ENCODE data around the gene TPT1. TPM values are rescaled to one million over a fixed set of nuclear protein-coding genes. Genes with fewer than 3 reads are reported as not detected.

The TPT1 gene
- total and polyA plus RNA-seq, 9 of the 15 experiments (the other 6 are each of a cell fraction or from before 2014, with no cell fraction given), result 602 to 2,508 (median 1,784) TPM

GRCh38 chr13:45316996-45317395 lies 24.0 kb downstream of the TPT1 start:
- CTCF ChIA-PET (ENCODE audit: low intra/inter-chr PET ratio), result no interaction called here
- Histone ChIP-seq H3K27me3 (ENCODE audit: control insufficient read depth in 2 of 2, insufficient read depth in 2 of 2, low read length in 2 of 2) (no peaks in the 10 kb centered on the region), H3K9ac (ENCODE audit: insufficient read depth in 1 of 2, low read depth in 2 of 2, low read length in 2 of 2) (no peak overlapping the region), H3K27ac (ENCODE audit: extremely low read depth, low read depth, low read length) (no peak overlapping the region), H3K4me2 (ENCODE audit: insufficient read depth, low read length) (no peak overlapping the region), H3K9me1 (ENCODE audit: control insufficient read depth, insufficient read depth, low read length) (no peaks in the 10 kb centered on the region), H3K4me3 (no peak overlapping the region), H3K4me1 (replicated peaks in 1 of 2; ENCODE audit: control insufficient read depth in 2 of 2, insufficient read depth in 2 of 2, low read length in 2 of 2) (peaks cover 3 to 5% of the 10 kb centered on the region in 2 experiments; a peak in 2 of 5 replicates), H3K36me3 (ENCODE audit: control insufficient read depth, insufficient read depth, low read length) (no peaks in the 10 kb centered on the region), H3K9me3 (replicated peaks; ENCODE audit: control insufficient read depth, insufficient read depth, low read depth, low read length) (no peaks in the 10 kb centered on the region), H4K20me1 (replicated peaks; ENCODE audit: control insufficient read depth, insufficient read depth, low read length) (no peaks in the 10 kb centered on the region), H2AFZ (ENCODE audit: low read depth, low read length) (peak overlapping the region; percentile 55; the same call in 1 of the 2 replicates), H3K79me2 (ENCODE audit: control insufficient read depth, insufficient read depth, low read length) (no peaks in the 10 kb centered on the region)
- POLR2A ChIA-PET, result interaction anchor here (1.0 kb wide), 1 partner anchor 15 kb away, joined by 4 read pairs; no protein-coding TSS in a partner anchor
- no peak for DNase-seq (ENCODE audit: extremely low read depth in 1 of 4, low spot score in 3 of 4)
- in situ Hi-C loops (cut with MboI) (no loop called here), intact Hi-C loops (cut with micrococcal nuclease) (no loop called here)
- 30% methylated on average over 5 of the region's 5 CpGs for WGBS (ENCODE audit: insufficient coverage, low coverage, missing lambda C conversion rate)
- no peak for ATAC-seq
- BruUV-seq (replicated peaks), result no TSS peak
- FAIRE-seq, result no peak
- TF ChIP-seq NKRF (IDR thresholded peaks at IDR 0.05; ENCODE audit: borderline replicate concordance), result no peak
- no peak for TF ChIP-seq RBM15 (IDR thresholded peaks at IDR 0.05; ENCODE audit: insufficient read depth, low read length)
- TF ChIP-seq HMG20B (CRISPR knock-in tag; IDR thresholded peaks at IDR 0.05), result no peak
- TF ChIP-seq MECOM (CRISPR knock-in tag; IDR thresholded peaks at IDR 0.05), result peak; percentile 73; the same call in 1 of the 2 replicates
- TF ChIP-seq HDAC8 (tag; IDR thresholded peaks at IDR 0.05), result 0 out of 2 replicates have a peak, but pooled peaks have one; percentile 59
- TF ChIP-seq SMAD4 (CRISPR knock-in tag; conservative IDR thresholded peaks at IDR 0.05), result peak; percentile 49; the same call in 1 of the 2 replicates
- TF ChIP-seq ZNF395 (CRISPR knock-in tag; IDR thresholded peaks at IDR 0.05), result peak; percentile 38; the same call in 1 of the 2 replicates
- 0 out of 2 replicates have a peak, but pooled peaks have one; percentile 21 for TF ChIP-seq ZNF766 (CRISPR knock-in tag; conservative IDR thresholded peaks at IDR 0.05)
- no peak for TF ChIP-seq GATAD2B (IDR thresholded peaks at IDR 0.05; ENCODE audit: borderline replicate concordance)
- TF ChIP-seq ZNF740 (CRISPR knock-in tag; IDR thresholded peaks at IDR 0.05), result no peak
- 0 out of 4 replicates have a peak, but pooled peaks of 1 of the 2 experiments have one; percentile 47 for TF ChIP-seq ZNF740 (tag; IDR thresholded peaks at IDR 0.05)
- 0 out of 2 replicates have a peak, but pooled peaks have one; percentile 35 for TF ChIP-seq ZNF197 (CRISPR knock-in tag; IDR thresholded peaks at IDR 0.05; ENCODE audit: low read depth)
- 0 out of 2 replicates have a peak, but pooled peaks have one; percentile 50 for TF ChIP-seq ZNF41 (CRISPR knock-in tag; conservative IDR thresholded peaks at IDR 0.05)
- no peak for TF ChIP-seq MAFF (IDR thresholded peaks at IDR 0.05; ENCODE audit: low read length)
- TF ChIP-seq IRF9 (tag; IDR thresholded peaks at IDR 0.05), result 0 out of 2 replicates have a peak, but pooled peaks have one; percentile 53
- TF ChIP-seq GABPB1 (CRISPR knock-in tag; IDR thresholded peaks at IDR 0.05), result no peak
